ENCODE data around the gene DIPK1B.
A peak's percentile ranks its signal among the peaks of the same experiment; 100 is the strongest.

- peak; percentile 20; the same call in 1 of the 2 replicates for TF ChIP-seq CTCF (tag by site-specific recombination; IDR thresholded peaks at IDR 0.05)
- TF ChIP-seq REPIN1 (tag by site-specific recombination; IDR thresholded peaks at IDR 0.05; ENCODE audit: low read depth): no peak
- TF ChIP-seq YY1 (tag by site-specific recombination; IDR thresholded peaks at IDR 0.05): no peak
- no peak for TF ChIP-seq ZNF292 (tag by site-specific recombination; IDR thresholded peaks at IDR 0.05; ENCODE audit: borderline replicate concordance, low read depth)
- TF ChIP-seq ZNF398 (tag by site-specific recombination; IDR thresholded peaks at IDR 0.05): no peak
- TF ChIP-seq ZNF76 (tag by site-specific recombination; IDR thresholded peaks at IDR 0.05; ENCODE audit: borderline replicate concordance, low read depth): no peak
- TF ChIP-seq HOXD13 (CRISPR knock-in tag; IDR thresholded peaks at IDR 0.05; ENCODE audit: borderline replicate concordance): no peak
- no peak for TF ChIP-seq PRDM10 (tag by site-specific recombination; IDR thresholded peaks at IDR 0.05)
- no peak for TF ChIP-seq ZNF211 (tag by site-specific recombination; IDR thresholded peaks at IDR 0.05; ENCODE audit: low read depth)
- no peak for TF ChIP-seq ZNF16 (tag by site-specific recombination; IDR thresholded peaks at IDR 0.05; ENCODE audit: low read depth)
- no peak for TF ChIP-seq TRIM28 (IDR thresholded peaks at IDR 0.05; ENCODE audit: borderline replicate concordance, low read length)
- no peak for TF ChIP-seq ZNF121 (tag by site-specific recombination; IDR thresholded peaks at IDR 0.05)
- TF ChIP-seq RBAK (tag by site-specific recombination; IDR thresholded peaks at IDR 0.05): no peak
Measured at GRCh38 chr9:136665111-136665703, 47.2 kb upstream of the DIPK1B start.

Data from HEK293 (cell line).